GM23338 (cell line): Measurements from ENCODE around the gene OPRL1. TPM values are rescaled to one million over a fixed set of nuclear protein-coding genes. Genes with fewer than 3 reads are reported as not detected.

Experiments used
- ATAC-seq: fragments of 200-7000 bp; cut with Tn5 transposase; 3 replicates; pipeline ENCODE4 v1.9.1; 2020
- DNase-seq: peaks from one replicate; pipeline ENCODE4 v3.0.0-alpha.2; 2015; ENCODE audit warnings: low spot score
- H2AFZ ChIP-seq: fragments of 200-600 bp; sonication (generic); 2 replicates; pipeline ENCODE4 v1.8.0; 2016; ENCODE audit warnings: antibody characterized with exemption, mild to moderate bottlenecking, moderate library complexity
- H3F3A ChIP-seq: fragments of 200-600 bp; sonication (generic); replicated peaks from 2 replicates; pipeline ENCODE4 v1.8.0; 2017; ENCODE audit warnings: antibody characterized with exemption, mixed run types, low read depth
- H3K27ac ChIP-seq: fragments of 200-600 bp; sonication (generic); 2 replicates; pipeline ENCODE4 v1.6.1; 2016; ENCODE audit warnings: low read depth
- H3K27me3 ChIP-seq: fragments of 200-600 bp; sonication (generic); 2 replicates; pipeline ENCODE4 v1.8.0; 2016; ENCODE audit warnings: mild to moderate bottlenecking, mixed run types, moderate library complexity; ENCODE audit not compliant: insufficient read depth
- H3K36me3 ChIP-seq: fragments of 200-600 bp; sonication (generic); 2 replicates; pipeline ENCODE4 v1.8.0; 2016; ENCODE audit warnings: mild to moderate bottlenecking; ENCODE audit not compliant: insufficient read depth
- H3K4me1 ChIP-seq: fragments of 200-600 bp; sonication (generic); 2 replicates; pipeline ENCODE4 v1.8.0; 2016; ENCODE audit warnings: mild to moderate bottlenecking, moderate library complexity; ENCODE audit not compliant: insufficient read depth
- H3K4me2 ChIP-seq: fragments of 200-600 bp; sonication (generic); 2 replicates; pipeline ENCODE4 v1.7.1; 2017; ENCODE audit warnings: mixed run types
- H3K4me3 ChIP-seq: fragments of 200-600 bp; sonication (generic); 2 replicates; pipeline ENCODE4 v1.6.1; 2016; ENCODE audit warnings: mixed run types
- H3K79me2 ChIP-seq: fragments of 200-600 bp; sonication (generic); replicated peaks from 2 replicates; pipeline ENCODE4 v1.8.0; 2017; ENCODE audit warnings: mild to moderate bottlenecking; ENCODE audit not compliant: insufficient read depth
- H3K9me2 ChIP-seq: fragments of 200-600 bp; sonication (generic); 2 replicates; pipeline ENCODE4 v1.8.0; 2017; ENCODE audit not compliant: insufficient read depth
- H4K20me1 ChIP-seq: fragments of 200-600 bp; sonication (generic); replicated peaks from 2 replicates; pipeline ENCODE4 v1.8.0; 2017; ENCODE audit warnings: mild to moderate bottlenecking; ENCODE audit not compliant: insufficient read depth
- H3K27ac Mint-ChIP-seq: 2 replicates; pipeline ENCODE4 v1.8.0; 2020; ENCODE audit warnings: inconsistent platforms, mild to moderate bottlenecking, moderate library complexity, mixed read lengths
- H3K27me3 Mint-ChIP-seq: 3 replicates; pipeline ENCODE4 v1.8.0; 2022; ENCODE audit warnings: low read depth, mild to moderate bottlenecking, moderate library complexity, mixed read lengths, inconsistent platforms; ENCODE audit not compliant: insufficient read depth, poor library complexity
- H3K36me3 Mint-ChIP-seq: 3 replicates; pipeline ENCODE4 v1.8.0; 2021; ENCODE audit warnings: low read depth, mild to moderate bottlenecking, inconsistent platforms, moderate library complexity, mixed read lengths
- H3K4me1 Mint-ChIP-seq: 3 replicates; pipeline ENCODE4 v1.8.0; 2020; ENCODE audit warnings: mild to moderate bottlenecking, inconsistent platforms, mixed read lengths
- H3K4me3 Mint-ChIP-seq: 3 replicates; pipeline ENCODE4 v1.8.0; 2021; ENCODE audit warnings: moderate library complexity, mild to moderate bottlenecking, inconsistent platforms, mixed read lengths
- H3K9me3 Mint-ChIP-seq: 3 replicates; pipeline ENCODE4 v1.8.0; 2020; ENCODE audit warnings: moderate library complexity, mild to moderate bottlenecking, inconsistent platforms, mixed read lengths
- CREB1 ChIP-seq: fragments of 250-450 bp; sonication (Bioruptor Pico); IDR thresholded peaks from 2 replicates; pipeline ENCODE4 v1.5.0; 2020; ENCODE audit warnings: low read depth, mild to moderate bottlenecking, moderate library complexity
- ETS1 ChIP-seq: IDR thresholded peaks from 2 replicates; pipeline ENCODE4 v1.6.1; 2016; ENCODE audit warnings: antibody characterized with exemption
- EZH2 ChIP-seq: fragments of 200-600 bp; sonication (generic); IDR thresholded peaks from one replicate; pipeline ENCODE4 v1.8.0; 2017; ENCODE audit warnings: antibody characterized with exemption, mild to moderate bottlenecking, low read depth; ENCODE audit not compliant: unreplicated experiment
- EZH2phosphoT487 ChIP-seq: fragments of 200-600 bp; sonication (generic); IDR thresholded peaks from one replicate; pipeline ENCODE4 v1.8.1; 2018; ENCODE audit warnings: antibody characterized with exemption; ENCODE audit not compliant: unreplicated experiment
- JUNB ChIP-seq: IDR thresholded peaks from one replicate; pipeline ENCODE4 v1.6.1; 2016; ENCODE audit warnings: antibody characterized with exemption; ENCODE audit not compliant: unreplicated experiment
- POLR2AphosphoS5 ChIP-seq: IDR thresholded peaks from 2 replicates; pipeline ENCODE4 v1.6.1; 2016; ENCODE audit warnings: antibody characterized with exemption, low read depth
- REST ChIP-seq: IDR thresholded peaks from one replicate; pipeline ENCODE4 v1.6.1; 2018; ENCODE audit warnings: antibody characterized with exemption; ENCODE audit not compliant: unreplicated experiment
- STAT1 ChIP-seq: IDR thresholded peaks from one replicate; pipeline ENCODE4 v1.6.1; 2016; ENCODE audit warnings: antibody characterized with exemption; ENCODE audit not compliant: unreplicated experiment
- ZNF114 ChIP-seq: fragments of 250-450 bp; sonication (Bioruptor Pico); IDR thresholded peaks from 2 replicates; pipeline ENCODE4 v1.5.0; 2020; ENCODE audit warnings: mild to moderate bottlenecking, moderate library complexity
- ZNF331 ChIP-seq: fragments of 250-450 bp; sonication (Bioruptor Pico); IDR thresholded peaks from 2 replicates; pipeline ENCODE4 v1.5.0; 2020; ENCODE audit warnings: low read depth, mild to moderate bottlenecking, moderate library complexity
- ZNF462 ChIP-seq: fragments of 250-450 bp; sonication (Bioruptor Pico); IDR thresholded peaks from 2 replicates; pipeline ENCODE4 v1.5.0; 2020; ENCODE audit warnings: mild to moderate bottlenecking, moderate library complexity
- polyA plus RNA-seq: library from polyadenylated mRNA; unstranded; fragments of >200 nt; fragmentation: Nextera tagmentation; extraction: Ambion mirVana; gene quantifications from 2 replicates; pipeline ENCODE4 v1.2.1, GENCODE V29; 2016
- total RNA-seq: library from RNA; depleted of rRNA; stranded (reverse); fragments of >200 nt; shearing (Covaris generic); gene quantifications from 2 replicates; pipeline ENCODE4 v1.2.3, GENCODE V29; 2014

Gene OPRL1
- total and polyA plus RNA-seq, 2 experiments from 2014 or later = 0.27 to 1.1 TPM

DNA sequence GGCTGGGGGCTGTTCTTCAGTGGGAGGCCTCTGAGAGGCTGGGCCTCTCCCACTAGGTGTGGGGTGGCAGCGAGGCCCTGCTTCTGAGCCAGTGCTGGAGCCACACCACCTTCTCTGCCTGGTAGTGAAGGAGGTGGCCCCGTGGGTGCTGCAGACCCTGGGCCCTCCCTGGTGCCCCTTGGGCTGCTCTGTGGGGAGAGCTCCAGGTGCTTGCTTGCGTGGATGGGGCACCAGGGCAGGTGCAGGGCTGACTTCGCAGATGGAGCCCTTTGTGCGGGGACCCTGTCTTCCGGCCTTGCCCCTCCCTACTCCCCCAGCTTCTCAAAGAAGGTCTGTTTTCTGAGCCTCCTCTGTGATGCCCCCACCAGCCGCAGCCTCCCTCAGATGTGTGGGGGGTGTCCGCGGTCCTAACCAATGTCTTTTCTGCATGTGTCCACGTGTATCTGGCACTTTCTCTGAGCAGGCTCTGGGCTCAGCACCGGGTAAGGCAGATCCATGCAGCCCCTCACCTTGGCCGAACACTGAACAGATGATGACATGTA lies 67.1 kb downstream of the OPRL1 start (continued):
- TF ChIP-seq ZNF462 (CRISPR knock-in tag) = no peak
- no peak for TF ChIP-seq EZH2phosphoT487

DNA sequence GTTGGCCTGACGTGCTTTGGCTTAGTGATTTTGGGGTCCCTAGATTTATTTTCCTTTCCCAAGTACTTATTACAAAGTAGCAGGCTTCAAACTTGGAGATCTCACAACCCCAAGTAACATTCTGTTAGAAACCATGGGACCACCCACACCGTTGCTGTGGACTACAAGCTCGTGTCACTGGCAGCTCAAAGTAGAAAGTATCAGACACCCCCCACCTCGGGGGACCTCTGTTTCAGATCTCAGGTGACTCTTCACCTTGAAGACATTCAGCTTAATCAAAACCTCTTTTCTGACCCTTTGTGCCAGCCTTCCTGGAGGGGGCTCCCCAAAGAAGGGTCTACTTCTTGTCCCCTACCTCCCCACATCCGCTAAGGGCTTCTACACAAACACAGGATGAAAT lies 68.7 kb downstream of the OPRL1 start:
- no peaks in the 10 kb centered on the region for H4K20me1 ChIP-seq
- H3K9me2 ChIP-seq = no peaks in the 10 kb centered on the region; the same call in 1 of the 2 replicates
- ATAC-seq (no peak), DNase-seq (no peak)
- H2AFZ ChIP-seq = no peak overlapping the region
- Mint-ChIP-seq H3K27me3 (peaks cover 13% of the 10 kb centered on the region), H3K36me3 (peaks cover 12% of the 10 kb centered on the region; the same call in 2 of the 3 replicates), H3K9me3 (peaks cover 33% of the 10 kb centered on the region), H3K27ac (no peak overlapping the region), H3K4me1 (peaks cover 19% of the 10 kb centered on the region), H3K4me3 (no peak overlapping the region)
- no peak overlapping the region for H3K27ac ChIP-seq
- 0 out of 2 replicates have a peak, but pooled peaks cover 8% of the 10 kb centered on the region for H3F3A ChIP-seq
- no peaks in the 10 kb centered on the region for H3K79me2 ChIP-seq
- no peak overlapping the region for H3K4me2 ChIP-seq
- no peaks in the 10 kb centered on the region for H3K36me3 ChIP-seq
- no peaks in the 10 kb centered on the region for H3K27me3 ChIP-seq
- H3K4me1 ChIP-seq = peaks cover 7% of the 10 kb centered on the region; the same call in 1 of the 2 replicates
- H3K4me3 ChIP-seq = no peak overlapping the region
- TF ChIP-seq REST (no peak), EZH2phosphoT487 (no peak), POLR2AphosphoS5 (no peak), ZNF114 (CRISPR knock-in tag) (no peak), ZNF331 (CRISPR knock-in tag) (no peak), CREB1 (CRISPR knock-in tag) (no peak), ETS1 (no peak), STAT1 (no peak), JUNB (no peak), EZH2 (no peak)
